Right atrium auricular region (tissue), 2 donors: ENCODE data around the gene ETV6. TPM values are rescaled to one million over a fixed set of nuclear protein-coding genes. Genes with fewer than 3 reads are reported as not detected.
"Not testable (repeated sequence)": the region's sequence is repeated elsewhere in the genome, so short reads cannot be mapped to it uniquely, and the experiment has no call there.

Source experiments
- DNase-seq: peaks from one replicate; pipeline ENCODE4 v3.0.0-alpha.2; 2019; ENCODE audit warnings: low spot score
- H3K27ac ChIP-seq, 2 donors: fragments of 200-600 bp; sonication (generic); 1 replicate in 1 of 2; 2 replicates in 1 of 2; pipeline ENCODE4 v1.5.1; 2016 to 2019
- H3K27me3 ChIP-seq, 2 donors: fragments of 200-600 bp; sonication (generic); one replicate each; pipeline versions ENCODE4 v1.5.1 to v1.6.0; 2017 to 2019
- H3K36me3 ChIP-seq: fragments of 200-600 bp; sonication (generic); one replicate; pipeline ENCODE4 v1.5.1; 2016
- H3K4me1 ChIP-seq, 2 donors: fragments of 200-600 bp; sonication (generic); one replicate each; pipeline versions ENCODE4 v1.5.1 to v1.6.0; 2017 to 2019
- H3K4me3 ChIP-seq, 2 donors: fragments of 200-600 bp; sonication (generic); 1 replicate in 1 of 2; 2 replicates in 1 of 2; pipeline ENCODE4 v1.5.1; 2017 to 2019; ENCODE audit warnings: mild to moderate bottlenecking in 1 of 2, moderate library complexity in 1 of 2
- H3K9me3 ChIP-seq, 2 donors: fragments of 200-600 bp; sonication (generic); one replicate each; pipeline ENCODE4 v1.5.1; 2019
- CTCF ChIP-seq, 2 donors: fragments of 200-600 bp; sonication (generic); IDR thresholded peaks; one replicate each; pipeline ENCODE4 v1.5.1; 2019; ENCODE audit warnings: antibody characterized with exemption in 2 of 2
- total RNA-seq, 2 donors: library from RNA; depleted of rRNA; stranded (reverse); fragments of >200 nt; gene quantifications; one replicate each; pipeline ENCODE4 v1.1.0, GENCODE V29; 2016

ETV6 gene
- total RNA-seq, 2 donors from 2014 or later: 6.7 TPM

- Histone ChIP-seq H3K9me3 (no peaks in the 10 kb centered on the region), H3K4me1 (no peaks in the 10 kb centered on the region), H3K27me3 (no peaks in the 10 kb centered on the region), H3K27ac (no peak overlapping the region), H3K4me3 (no peak overlapping the region), H3K36me3 (no peaks in the 10 kb centered on the region)
- no peak for DNase-seq
- no peak for TF ChIP-seq CTCF (IDR thresholded peaks at IDR 0.05)
These were observed 34.0 kb upstream of the ETV6 start for GRCh38 chr12:11615481-11615880.

- Histone ChIP-seq H3K4me1 (no peaks in the 10 kb centered on the region), H3K27ac (no peak overlapping the region), H3K4me3 (no peak overlapping the region), H3K27me3 (no peaks in the 10 kb centered on the region), H3K36me3 (no peaks in the 10 kb centered on the region), H3K9me3 (no peaks in the 10 kb centered on the region)
- TF ChIP-seq CTCF (IDR thresholded peaks at IDR 0.05): no peak
- no peak for DNase-seq
These were observed 31.4 kb upstream of the ETV6 start for GRCh38 chr12:11618046-11618445.

GRCh38 chr12:11621797-11622423, 27.6 kb upstream of the ETV6 start:
- no peaks in the 10 kb centered on the region for H3K36me3 ChIP-seq
- no peak overlapping the region for H3K4me3 ChIP-seq
- peak in 1 of 2 donors; percentile 56 for TF ChIP-seq CTCF (IDR thresholded peaks at IDR 0.05)
- H3K4me1 ChIP-seq: no peaks in the 10 kb centered on the region
- H3K27ac ChIP-seq: no peak overlapping the region
- no peaks in the 10 kb centered on the region for H3K27me3 ChIP-seq
- DNase-seq: no peak
- H3K9me3 ChIP-seq: no peaks in the 10 kb centered on the region

GRCh38 chr12:11622876-11623281, 26.6 kb upstream of the ETV6 start:
- Histone ChIP-seq H3K27me3 (no peaks in the 10 kb centered on the region), H3K27ac (no peak overlapping the region), H3K36me3 (no peaks in the 10 kb centered on the region), H3K4me3 (no peak overlapping the region), H3K9me3 (no peaks in the 10 kb centered on the region), H3K4me1 (no peaks in the 10 kb centered on the region)
- no peak for DNase-seq
- no peak for TF ChIP-seq CTCF (IDR thresholded peaks at IDR 0.05)

GRCh38 chr12:11623382-11623781, 26.1 kb upstream of the ETV6 start:
- no peak for DNase-seq
- H3K9me3 ChIP-seq: no peaks in the 10 kb centered on the region
- no peaks in the 10 kb centered on the region for H3K27me3 ChIP-seq
- H3K4me3 ChIP-seq: no peak overlapping the region
- H3K36me3 ChIP-seq: no peaks in the 10 kb centered on the region
- H3K4me1 ChIP-seq: no peaks in the 10 kb centered on the region
- H3K27ac ChIP-seq: no peak overlapping the region
- no peak for TF ChIP-seq CTCF (IDR thresholded peaks at IDR 0.05)

GRCh38 chr12:11624116-11624515, 25.4 kb upstream of the ETV6 start:
- no peaks in the 10 kb centered on the region for H3K9me3 ChIP-seq
- H3K4me1 ChIP-seq: no peaks in the 10 kb centered on the region
- no peaks in the 10 kb centered on the region for H3K36me3 ChIP-seq
- DNase-seq: no peak
- no peak overlapping the region for H3K27ac ChIP-seq
- H3K27me3 ChIP-seq: no peaks in the 10 kb centered on the region
- no peak overlapping the region for H3K4me3 ChIP-seq
- no peak for TF ChIP-seq CTCF (IDR thresholded peaks at IDR 0.05)

- not testable (repeated sequence) for H3K36me3 ChIP-seq, H3K27ac ChIP-seq, H3K27me3 ChIP-seq, H3K4me3 ChIP-seq, H3K4me1 ChIP-seq, H3K9me3 ChIP-seq, DNase-seq
These were observed 21.8 kb upstream of the ETV6 start for GRCh38 chr12:11627709-11628108.
